Tibial nerve (tissue), 4 donors: Measurements from ENCODE around the gene ZNF143. TPM values are rescaled to one million over a fixed set of nuclear protein-coding genes. Genes with fewer than 3 reads are reported as not detected.

Experiments used
- DNase-seq, 2 donors: peaks; one replicate each; pipeline ENCODE4 v3.0.0-alpha.2; 2019; ENCODE audit warnings: low spot score in 2 of 2
- H3K27ac ChIP-seq, 4 donors: fragments of 200-600 bp; sonication (generic) in 3 of 4; one replicate each; pipeline ENCODE4 v1.5.1; 2017 to 2019; ENCODE audit warnings: mild to moderate bottlenecking in 1 of 4
- H3K27me3 ChIP-seq, 2 donors: fragments of 200-600 bp; sonication (generic) in 1 of 2; one replicate each; pipeline versions ENCODE4 v1.5.1 to v1.6.0; 2017 to 2019
- H3K36me3 ChIP-seq, 3 donors: fragments of 200-600 bp; sonication (generic); one replicate each; pipeline ENCODE4 v1.5.1; 2018 to 2019
- H3K4me1 ChIP-seq, 4 donors: fragments of 200-600 bp; sonication (generic) in 3 of 4; one replicate each; pipeline ENCODE4 v1.5.1; 2017 to 2019
- H3K4me3 ChIP-seq, 4 donors: fragments of 200-600 bp; sonication (generic) in 3 of 4; one replicate each; pipeline ENCODE4 v1.5.1; 2017 to 2019; ENCODE audit warnings: mild to moderate bottlenecking in 1 of 4, moderate library complexity in 1 of 4
- H3K9me3 ChIP-seq, 4 donors: fragments of 200-600 bp; sonication (generic) in 3 of 4; one replicate each; pipeline ENCODE4 v1.5.1; 2017 to 2019
- CTCF ChIP-seq, 5 experiments: fragments of 200-600 bp in 3 of 5; fragments of 450-650 bp in 2 of 5; sonication (generic) in 3 of 5; IDR thresholded peaks; one replicate each; pipeline ENCODE4 v1.5.1; 2016 to 2019; ENCODE audit warnings: antibody characterized with exemption in 5 of 5, mild to moderate bottlenecking in 3 of 5, moderate library complexity in 2 of 5
- EP300 ChIP-seq, 2 donors: sonication (generic); formaldehyde crosslinking; IDR thresholded peaks; one replicate each; pipeline ENCODE4 v1.6.1; 2017; ENCODE audit warnings: antibody characterized with exemption in 2 of 2, mild to moderate bottlenecking in 1 of 2
- POLR2A ChIP-seq, 2 donors: fragments of 450-650 bp; IDR thresholded peaks; one replicate each; pipeline ENCODE4 v1.6.1; 2017; ENCODE audit warnings: antibody characterized with exemption in 2 of 2, mild to moderate bottlenecking in 2 of 2, moderate library complexity in 2 of 2
- WGBS, 2 donors: methylation state at CpG; one replicate each; pipeline ENCODE4 v1.1.5; 2018; 5-methylcytosine and 5-hydroxymethylcytosine counted together
- total RNA-seq, 4 donors: library from RNA; depleted of rRNA; stranded (reverse); fragments of >200 nt; gene quantifications; one replicate each; pipeline ENCODE4 v1.1.0, GENCODE V29; 2016

Gene ZNF143
- total RNA-seq, 4 donors from 2014 or later, result 14.0 to 40.9 (median 23.8) TPM

GRCh38 chr11:9570313-9571025 lies 109.7 kb downstream of the ZNF143 start:
- H3K4me1 ChIP-seq, result peaks cover 0 to 53% (median 31%) of the 10 kb centered on the region in 4 donors
- H3K4me3 ChIP-seq, result no peak overlapping the region
- H3K9me3 ChIP-seq, result no peaks in the 10 kb centered on the region
- TF ChIP-seq CTCF (IDR thresholded peaks at IDR 0.05) (no peak), EP300 (IDR thresholded peaks at IDR 0.05) (no peak), POLR2A (IDR thresholded peaks at IDR 0.05) (no peak)
- peak overlapping the region in 3 of 4 donors; percentile 86 to 97 (median 95) for H3K27ac ChIP-seq
- DNase-seq, result no peak
- no peaks in the 10 kb centered on the region for H3K27me3 ChIP-seq
- WGBS, 2 donors, result 87 to 88% methylated on average over 9 of the region's 9 CpGs
- no peaks in the 10 kb centered on the region for H3K36me3 ChIP-seq

GRCh38 chr11:9571071-9571762 lies 110.4 kb downstream of the ZNF143 start:
- Histone ChIP-seq H3K27me3 (no peaks in the 10 kb centered on the region), H3K4me3 (no peak overlapping the region), H3K36me3 (no peaks in the 10 kb centered on the region), H3K9me3 (no peaks in the 10 kb centered on the region), H3K27ac (no peak overlapping the region), H3K4me1 (peaks cover 0 to 53% (median 34%) of the 10 kb centered on the region in 4 donors)
- TF ChIP-seq POLR2A (IDR thresholded peaks at IDR 0.05) (no peak), EP300 (IDR thresholded peaks at IDR 0.05) (no peak), CTCF (IDR thresholded peaks at IDR 0.05) (no peak)
- no peak for DNase-seq
- 90% methylated on average over 8 of the region's 8 CpGs for WGBS, 2 donors

- TF ChIP-seq POLR2A (IDR thresholded peaks at IDR 0.05) (no peak), EP300 (IDR thresholded peaks at IDR 0.05) (no peak), CTCF (IDR thresholded peaks at IDR 0.05) (no peak)
- no peaks in the 10 kb centered on the region for H3K27me3 ChIP-seq
- H3K4me1 ChIP-seq, result peaks cover 0 to 53% (median 31%) of the 10 kb centered on the region in 4 donors
- H3K9me3 ChIP-seq, result no peaks in the 10 kb centered on the region
- no peak for DNase-seq
- H3K4me3 ChIP-seq, result no peak overlapping the region
- no peaks in the 10 kb centered on the region for H3K36me3 ChIP-seq
- WGBS, 2 donors, result 91 to 94% methylated on average over 6 of the region's 6 CpGs
- peak overlapping the region in 3 of 4 donors; percentile 95 to 96 (median 96) for H3K27ac ChIP-seq
These were observed 110.9 kb downstream of the ZNF143 start for GRCh38 chr11:9571763-9572115.

GRCh38 chr11:9573052-9573774 lies 112.4 kb downstream of the ZNF143 start, which contains the start of gene WEE1:
Gene WEE1, plus strand, starts transcription at chr11:9573670. Its CDS starts 264 bp downstream, at chr11:9573934.
- no peaks in the 10 kb centered on the region for H3K27me3 ChIP-seq
- H3K9me3 ChIP-seq, result no peaks in the 10 kb centered on the region
- TF ChIP-seq CTCF (IDR thresholded peaks at IDR 0.05) (peak in 2 of 5 experiments; percentile 10 to 34), EP300 (IDR thresholded peaks at IDR 0.05) (peak; percentile 62 to 93), POLR2A (IDR thresholded peaks at IDR 0.05) (peak; percentile 44 to 71)
- WGBS, 2 donors, result 0 to 1% methylated on average over 41 to 44 of the region's 73 CpGs
- peak within 1 kb of the TSS; percentile 76 to 96 (median 96) for H3K27ac ChIP-seq
- peak within 1 kb of the TSS; percentile 53 to 95 (median 76) for H3K4me3 ChIP-seq
- peak; percentile 96 for DNase-seq
- no peaks in the 10 kb centered on the region for H3K36me3 ChIP-seq
- H3K4me1 ChIP-seq, result peaks cover 0 to 61% (median 34%) of the 10 kb centered on the region in 4 donors
